Neural progenitor cell (in vitro differentiated cells): ENCODE measurements around the gene CENPL.

ENCODE experiments used
- EZH2 ChIP-seq: fragments of 200-600 bp; sonication (generic); IDR thresholded peaks from 2 replicates; pipeline ENCODE4 v1.6.1; 2017; ENCODE audit warnings: antibody characterized with exemption, mild to moderate bottlenecking, moderate library complexity
- EZH2phosphoT487 ChIP-seq: fragments of 200-600 bp; sonication (generic); IDR thresholded peaks from 2 replicates; pipeline ENCODE4 v1.6.1; 2017; ENCODE audit warnings: antibody characterized with exemption
- TF ChIP-seq, protein P1 (sequence below): fragments of 200-600 bp; sonication (generic); IDR thresholded peaks from 2 replicates; pipeline ENCODE4 v1.5.1; 2017; ENCODE audit warnings: antibody characterized with exemption, mild to moderate bottlenecking

DNA sequence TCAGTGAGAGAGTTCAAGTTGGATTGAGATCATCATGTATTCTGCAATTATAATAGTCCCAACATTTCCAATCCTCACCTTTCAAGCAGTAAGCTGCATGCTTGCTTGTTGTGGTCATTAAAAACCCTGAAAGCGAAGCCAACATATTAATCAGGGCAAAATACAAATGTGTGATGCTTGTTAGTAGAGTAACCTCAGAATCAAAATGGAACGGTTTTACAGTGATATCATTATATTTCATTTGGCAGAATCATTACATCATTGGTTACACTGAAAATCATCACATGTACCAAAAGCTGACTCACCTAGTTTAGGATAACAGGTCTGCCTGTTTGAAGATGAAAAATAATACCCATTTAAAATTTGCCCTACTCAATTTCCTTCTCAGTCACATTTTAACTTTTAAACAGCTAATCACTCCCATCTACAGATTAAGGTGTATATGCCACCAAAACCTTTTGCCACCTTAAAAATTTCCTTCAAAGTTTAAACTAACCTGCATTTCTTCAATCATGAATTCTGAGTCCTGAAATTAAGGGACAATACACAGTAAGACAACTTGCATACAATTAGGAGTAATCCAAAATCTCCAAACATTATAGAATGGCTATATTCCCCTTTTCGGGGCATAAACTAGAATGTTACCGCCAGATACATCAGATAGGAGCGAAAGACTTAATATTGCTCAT, 39.6 kb upstream of the CENPL start:
- TF ChIP-seq, protein P1, sequence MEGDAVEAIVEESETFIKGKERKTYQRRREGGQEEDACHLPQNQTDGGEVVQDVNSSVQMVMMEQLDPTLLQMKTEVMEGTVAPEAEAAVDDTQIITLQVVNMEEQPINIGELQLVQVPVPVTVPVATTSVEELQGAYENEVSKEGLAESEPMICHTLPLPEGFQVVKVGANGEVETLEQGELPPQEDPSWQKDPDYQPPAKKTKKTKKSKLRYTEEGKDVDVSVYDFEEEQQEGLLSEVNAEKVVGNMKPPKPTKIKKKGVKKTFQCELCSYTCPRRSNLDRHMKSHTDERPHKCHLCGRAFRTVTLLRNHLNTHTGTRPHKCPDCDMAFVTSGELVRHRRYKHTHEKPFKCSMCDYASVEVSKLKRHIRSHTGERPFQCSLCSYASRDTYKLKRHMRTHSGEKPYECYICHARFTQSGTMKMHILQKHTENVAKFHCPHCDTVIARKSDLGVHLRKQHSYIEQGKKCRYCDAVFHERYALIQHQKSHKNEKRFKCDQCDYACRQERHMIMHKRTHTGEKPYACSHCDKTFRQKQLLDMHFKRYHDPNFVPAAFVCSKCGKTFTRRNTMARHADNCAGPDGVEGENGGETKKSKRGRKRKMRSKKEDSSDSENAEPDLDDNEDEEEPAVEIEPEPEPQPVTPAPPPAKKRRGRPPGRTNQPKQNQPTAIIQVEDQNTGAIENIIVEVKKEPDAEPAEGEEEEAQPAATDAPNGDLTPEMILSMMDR: no peak
- TF ChIP-seq EZH2 (no peak), EZH2phosphoT487 (no peak)
